GM21619 (cell line): Measurements from ENCODE around the gene APBA1.
"Not testable (repeated sequence)": the region's sequence is repeated elsewhere in the genome, so short reads cannot be mapped to it uniquely, and the experiment has no call there.

Source experiments
- ATAC-seq: cut with Tn5 transposase; IDR thresholded peaks from one replicate; pipeline ENCODE4 v1.9.1; 2021; ENCODE audit not compliant: unreplicated experiment

The APBA1 gene

DNA sequence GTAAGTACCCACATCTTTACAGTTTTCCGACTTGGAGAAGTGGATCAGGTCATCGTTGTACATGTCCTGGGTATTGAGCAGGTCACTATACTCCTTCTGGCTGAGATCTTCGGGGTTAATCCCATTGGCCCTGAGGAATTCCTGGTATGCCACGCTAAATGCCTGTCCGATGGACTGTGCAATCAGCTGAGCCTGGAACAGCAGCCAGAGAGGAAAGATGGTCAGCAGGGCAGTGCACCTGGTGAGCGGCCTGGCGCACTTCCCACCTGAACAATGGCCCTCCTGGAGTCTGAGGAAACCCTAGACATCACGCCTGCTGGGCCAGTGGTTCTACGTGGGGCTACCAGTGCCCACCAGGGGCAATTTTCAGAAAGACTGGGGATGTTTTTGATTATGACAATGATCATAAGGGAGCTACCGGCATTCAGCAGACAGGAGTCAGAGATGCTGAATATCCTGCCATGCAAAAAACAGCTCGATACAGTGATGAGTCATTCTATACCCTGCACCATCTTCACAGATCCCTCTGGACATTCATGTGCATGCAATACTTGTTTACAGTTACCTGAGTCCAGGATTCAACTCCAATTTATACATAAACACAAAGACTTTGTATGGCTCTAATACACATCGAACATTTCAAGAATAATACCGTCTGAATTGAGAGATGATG lies 219.9 kb downstream of the APBA1 start:
- no peak for ATAC-seq

DNA sequence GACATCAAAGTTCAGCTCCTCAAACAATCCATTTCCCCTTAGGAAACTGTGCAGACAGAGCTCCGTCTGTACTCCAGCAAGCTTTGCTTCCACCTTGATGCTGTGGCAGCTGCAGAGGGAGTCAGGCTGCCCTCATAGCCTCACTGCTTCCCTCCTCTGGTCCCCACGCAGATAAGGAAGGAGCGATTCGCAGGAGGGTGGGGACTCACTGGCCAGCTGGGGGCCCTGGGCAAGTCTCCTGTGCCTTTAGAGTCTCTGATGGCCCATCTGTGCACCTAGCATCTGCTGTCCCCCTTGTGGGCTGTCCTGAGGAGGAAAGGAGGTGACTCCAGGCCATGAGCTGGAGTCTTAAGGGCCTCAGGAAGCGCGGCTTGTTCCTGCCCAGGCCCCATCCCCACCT lies 225.7 kb downstream of the APBA1 start:
- no peak for ATAC-seq

DNA sequence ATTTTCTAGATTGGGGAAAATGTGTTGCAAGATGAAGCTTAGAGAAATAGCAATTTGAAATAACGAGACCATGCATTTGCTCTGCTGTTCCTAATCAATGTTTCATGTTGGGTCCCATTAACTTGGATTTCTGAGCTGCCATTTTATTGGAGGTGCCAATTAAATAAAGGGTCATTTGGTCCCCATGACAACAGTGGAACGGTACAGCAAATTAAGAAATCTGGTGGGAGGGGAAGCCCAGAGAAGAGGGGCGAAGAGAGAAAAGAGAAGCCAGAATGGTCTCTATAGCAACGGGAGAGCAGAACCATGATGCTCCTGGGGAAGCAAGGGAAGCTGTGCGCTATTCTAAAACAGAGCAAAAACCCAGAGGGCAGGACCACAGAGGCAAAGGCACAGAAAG lies 226.9 kb downstream of the APBA1 start:
- ATAC-seq, result no peak

DNA sequence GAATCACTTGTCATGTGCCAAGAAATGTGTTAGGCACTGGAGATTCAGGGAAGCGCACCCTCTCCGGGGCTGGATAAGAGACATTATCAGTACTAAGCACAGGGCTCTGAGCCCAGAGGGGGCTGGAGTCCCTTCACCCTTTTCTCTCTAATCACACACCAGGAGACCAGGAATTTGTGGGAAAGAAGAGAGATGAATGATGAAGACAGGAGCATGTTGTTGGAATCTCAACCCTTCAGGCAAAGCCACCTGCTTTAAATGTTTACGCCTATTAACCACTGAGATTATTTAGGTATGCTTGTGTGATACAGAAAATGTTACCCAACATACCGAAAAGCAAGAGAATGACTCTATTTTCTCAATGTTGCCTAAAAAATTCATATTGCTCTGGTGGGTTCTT lies 227.4 kb downstream of the APBA1 start:
- ATAC-seq, result no peak

DNA sequence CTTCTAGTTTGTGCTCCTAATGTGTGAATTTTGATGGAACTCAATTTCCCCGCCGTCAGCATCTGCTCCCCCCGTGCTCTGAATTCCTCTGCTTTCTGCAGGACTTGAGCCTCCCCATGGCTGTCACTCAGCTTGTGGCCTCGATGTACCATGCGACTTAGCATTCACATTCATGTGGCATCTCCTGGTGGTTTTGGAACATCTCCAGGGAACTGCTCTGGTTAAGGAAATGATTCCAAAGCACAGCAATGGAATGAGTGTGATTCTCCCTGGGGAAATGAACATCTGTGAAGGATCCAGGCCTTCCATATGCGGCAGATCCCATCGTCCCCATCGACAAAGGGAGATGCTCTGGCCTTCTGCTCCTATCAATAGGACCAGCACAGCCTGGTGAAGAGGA lies 228.2 kb downstream of the APBA1 start:
- no peak for ATAC-seq

DNA sequence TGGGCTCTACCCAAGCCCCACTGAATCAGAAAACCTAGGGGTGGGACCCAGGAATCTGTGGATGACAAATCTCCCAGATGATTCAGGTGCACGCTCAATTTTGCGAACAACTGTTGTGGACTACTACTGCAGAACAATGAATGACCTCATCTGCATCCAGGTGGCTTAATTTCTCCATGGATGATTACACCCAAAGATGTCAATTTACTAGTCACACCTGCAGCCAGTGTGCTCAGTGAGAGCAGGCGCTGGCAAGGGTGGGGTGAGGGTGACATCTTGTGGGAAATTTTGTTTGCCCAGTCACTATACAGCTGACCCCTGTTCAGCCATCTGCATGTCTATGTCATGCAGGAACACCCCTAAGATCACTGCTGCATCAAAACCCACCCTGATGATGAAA lies 229.0 kb downstream of the APBA1 start:
- no peak for ATAC-seq

DNA sequence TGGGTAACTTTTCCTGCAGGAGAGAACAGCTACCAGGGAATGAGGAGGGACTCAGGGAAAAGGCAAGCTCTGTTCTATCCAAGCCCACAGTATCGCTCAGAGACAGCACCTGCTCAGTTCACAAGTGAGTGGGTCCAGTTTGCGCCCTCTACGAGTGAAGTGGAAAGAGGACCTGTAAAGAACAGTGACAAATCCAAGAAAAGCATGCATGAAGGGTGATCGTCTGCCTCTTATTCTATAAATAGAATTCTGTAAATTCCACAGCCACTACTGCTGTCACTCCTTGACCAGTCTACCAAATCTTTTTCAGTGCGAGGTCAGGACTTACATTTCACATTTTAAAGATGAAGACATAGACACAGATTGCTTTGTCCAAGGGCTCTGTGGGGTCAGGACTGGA lies 229.7 kb downstream of the APBA1 start:
- ATAC-seq, result no peak

DNA sequence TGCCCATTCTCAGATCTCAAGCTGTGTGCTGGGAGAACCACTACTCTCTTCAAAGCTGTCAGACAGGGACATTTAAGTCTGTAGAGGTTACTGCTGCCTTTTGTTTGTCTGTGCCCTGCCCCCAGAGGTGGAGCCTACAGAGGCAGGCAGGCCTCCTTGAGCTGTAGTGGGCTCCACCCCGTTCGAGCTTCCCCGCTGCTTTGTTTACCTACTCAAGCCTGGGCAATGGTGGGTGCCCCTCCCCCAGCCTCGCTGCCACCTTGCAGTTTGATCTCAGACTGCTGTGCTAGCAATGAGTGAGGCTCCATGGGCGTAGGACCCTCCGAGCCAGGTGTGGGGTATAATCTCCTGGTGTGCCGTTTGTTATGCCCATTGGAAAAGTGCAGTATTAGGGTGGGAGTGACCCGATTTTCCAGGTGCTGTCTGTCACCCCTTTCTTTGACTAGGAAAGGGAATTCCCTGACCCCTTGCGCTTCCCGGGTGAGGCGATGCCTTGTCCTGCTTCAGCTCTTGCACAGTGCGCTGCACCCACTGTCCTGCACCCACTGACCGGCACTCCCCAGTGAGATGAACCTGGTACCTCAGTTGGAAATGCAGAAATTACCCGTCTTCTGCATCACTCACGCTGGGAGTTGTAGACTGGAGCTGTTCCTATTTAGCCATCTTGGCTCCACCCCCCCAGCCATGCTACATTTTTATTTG lies 231.8 kb downstream of the APBA1 start:
- not testable (repeated sequence) for ATAC-seq

DNA sequence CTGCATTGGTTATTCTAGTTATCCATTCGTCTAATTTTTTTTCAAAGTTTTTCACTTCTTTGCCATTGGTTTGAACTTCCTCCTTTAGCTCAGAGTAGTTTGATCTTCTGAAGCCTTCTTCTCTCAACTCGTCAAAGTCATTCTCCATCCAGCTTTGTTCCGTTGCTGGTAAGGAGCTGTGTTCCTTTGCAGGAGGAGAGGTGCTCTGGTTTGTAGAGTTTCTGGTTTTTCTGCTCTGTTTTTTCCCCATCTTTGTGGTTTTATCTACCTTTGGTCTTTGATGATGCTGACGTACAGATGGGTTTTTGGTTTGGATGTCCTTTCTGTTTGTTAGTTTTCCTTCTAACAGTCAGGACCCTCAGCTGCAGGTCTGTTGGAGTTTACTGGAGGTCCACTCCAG lies 232.5 kb downstream of the APBA1 start:
- not testable (repeated sequence) for ATAC-seq

DNA sequence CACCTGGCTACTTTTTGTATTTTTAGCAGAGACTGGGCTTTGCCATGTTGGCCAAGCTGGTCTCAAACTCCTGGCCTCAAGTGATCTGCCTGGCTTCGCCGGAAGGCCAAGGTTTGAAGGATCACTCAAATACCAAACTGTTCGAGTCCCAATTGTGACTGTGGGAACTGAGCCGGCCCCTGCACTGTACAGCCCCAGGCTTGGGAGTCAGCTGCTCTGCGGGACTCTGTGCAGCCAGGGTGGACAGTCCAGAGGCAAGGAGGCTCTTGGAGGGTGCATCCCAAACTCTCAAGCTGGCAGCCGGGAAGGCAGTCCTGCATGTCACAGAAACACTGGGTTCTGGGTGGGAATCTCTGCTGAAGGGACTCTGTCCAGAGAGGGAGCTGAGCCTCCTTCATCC lies 238.2 kb downstream of the APBA1 start:
- no peak for ATAC-seq

DNA sequence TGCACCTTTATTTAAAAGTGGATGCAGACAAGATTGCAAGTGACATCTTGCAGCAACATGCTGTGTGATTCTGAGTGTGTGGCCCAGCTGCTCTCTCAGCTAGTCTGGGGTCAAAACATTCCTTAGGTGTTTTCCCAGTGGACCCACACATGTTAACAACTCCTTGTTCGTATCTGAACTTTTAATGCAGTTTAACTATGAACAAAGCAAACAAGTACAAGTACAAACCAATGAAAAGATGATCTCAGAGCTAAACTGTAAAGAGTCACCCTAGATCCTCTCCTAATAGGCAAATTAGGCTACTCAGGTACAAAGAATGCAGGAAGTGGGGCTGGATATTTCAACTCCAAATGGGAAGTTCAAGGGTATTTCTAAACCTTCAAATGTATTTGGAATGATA lies 238.8 kb downstream of the APBA1 start:
- no peak for ATAC-seq

DNA sequence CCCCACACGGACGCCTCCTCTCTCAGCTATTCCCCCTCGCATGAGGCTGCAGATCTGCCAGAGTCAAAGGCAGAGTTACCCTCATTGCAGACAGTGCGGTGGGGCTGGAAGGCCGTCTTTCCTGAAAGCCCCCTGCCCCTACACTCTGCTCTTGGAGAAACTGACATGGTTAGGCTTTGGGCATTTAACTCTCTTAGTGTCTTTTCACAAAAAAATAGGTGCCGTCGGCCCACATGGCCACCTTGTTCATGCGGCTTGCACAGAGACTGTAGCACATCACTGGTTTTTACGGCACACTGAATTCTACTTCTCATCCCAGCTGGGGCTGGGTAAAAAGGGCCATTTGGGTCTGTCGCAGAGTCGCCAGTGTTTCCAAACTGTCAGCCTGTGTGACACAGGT lies 239.5 kb downstream of the APBA1 start:
- ATAC-seq, result no peak

DNA sequence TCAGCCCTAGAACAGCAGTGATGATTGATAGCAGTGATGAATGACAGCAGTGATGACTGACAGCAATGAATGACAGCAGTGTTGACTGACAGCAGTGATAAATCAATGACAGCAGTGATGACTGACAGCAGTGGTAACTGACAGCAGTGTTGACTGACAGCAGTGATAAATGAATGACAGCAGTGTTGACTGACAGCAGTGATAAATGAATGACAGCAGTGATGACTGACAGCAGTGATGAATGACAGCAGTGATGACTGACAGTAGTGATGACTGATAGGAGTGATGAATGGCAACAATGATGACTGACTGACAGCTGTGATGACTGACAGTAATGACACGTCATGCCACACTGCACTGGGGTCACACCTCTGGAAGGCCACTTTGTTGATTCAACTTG lies 240.4 kb downstream of the APBA1 start:
- no peak for ATAC-seq

DNA sequence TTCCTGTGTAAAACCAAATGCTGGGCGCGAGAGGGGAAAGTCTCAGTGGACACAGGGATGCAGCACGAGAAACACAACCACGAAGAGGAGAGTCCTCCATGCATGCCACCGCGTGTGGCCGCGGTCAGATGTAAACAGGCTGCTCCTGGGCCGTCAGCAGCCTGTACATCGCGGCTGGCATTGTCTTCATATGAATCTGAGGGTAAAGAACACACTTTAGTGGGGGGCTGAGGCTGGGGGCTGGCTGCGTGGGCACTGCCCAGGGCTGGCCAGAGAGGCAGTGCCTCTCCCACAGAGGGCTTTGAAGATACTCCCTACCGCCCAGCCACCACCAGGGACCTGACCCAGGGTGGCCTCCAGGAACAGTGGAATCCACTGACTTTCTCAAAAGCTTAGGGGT lies 241.0 kb downstream of the APBA1 start:
- no peak for ATAC-seq

DNA sequence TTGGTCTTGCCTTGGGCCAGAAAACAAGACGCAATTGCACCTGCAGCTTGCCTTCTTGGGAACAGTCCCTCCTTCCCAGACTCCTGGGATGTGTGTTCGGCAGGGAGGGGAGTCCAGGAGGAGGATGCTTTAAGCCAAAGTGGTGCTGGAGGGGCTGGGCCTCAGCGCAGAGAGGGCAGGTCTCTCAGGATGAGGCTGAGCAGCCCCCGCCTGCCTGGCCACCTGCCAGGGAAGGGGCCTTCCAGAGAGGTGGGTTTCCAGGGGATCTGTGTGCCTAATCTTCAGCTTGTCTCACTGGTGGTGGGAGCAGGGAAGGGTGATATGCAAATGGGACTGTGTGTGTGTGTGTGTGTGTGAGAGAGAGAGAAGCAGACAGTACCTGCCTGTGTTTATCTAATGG lies 242.0 kb downstream of the APBA1 start:
- ATAC-seq, result no peak

DNA sequence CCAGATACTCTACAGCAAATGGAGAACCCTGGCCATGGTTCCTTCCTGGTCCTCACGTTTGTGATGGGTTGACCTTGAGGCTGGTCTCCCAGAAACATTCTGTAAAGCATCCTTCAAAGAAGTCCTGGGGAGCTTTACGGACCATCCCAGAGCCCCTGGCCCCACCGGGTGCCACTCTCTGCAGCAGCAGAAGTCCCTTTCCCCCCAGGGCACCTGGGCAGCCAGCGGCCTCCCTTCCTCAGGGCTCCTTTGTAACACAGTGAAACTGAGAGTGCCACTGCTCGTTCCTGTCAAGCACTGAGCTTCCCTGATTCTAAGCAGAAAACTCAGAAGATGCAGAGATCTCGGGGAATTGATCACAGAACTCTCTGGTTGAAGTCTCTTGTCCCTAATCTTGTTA lies 242.9 kb downstream of the APBA1 start:
- ATAC-seq, result no peak

DNA sequence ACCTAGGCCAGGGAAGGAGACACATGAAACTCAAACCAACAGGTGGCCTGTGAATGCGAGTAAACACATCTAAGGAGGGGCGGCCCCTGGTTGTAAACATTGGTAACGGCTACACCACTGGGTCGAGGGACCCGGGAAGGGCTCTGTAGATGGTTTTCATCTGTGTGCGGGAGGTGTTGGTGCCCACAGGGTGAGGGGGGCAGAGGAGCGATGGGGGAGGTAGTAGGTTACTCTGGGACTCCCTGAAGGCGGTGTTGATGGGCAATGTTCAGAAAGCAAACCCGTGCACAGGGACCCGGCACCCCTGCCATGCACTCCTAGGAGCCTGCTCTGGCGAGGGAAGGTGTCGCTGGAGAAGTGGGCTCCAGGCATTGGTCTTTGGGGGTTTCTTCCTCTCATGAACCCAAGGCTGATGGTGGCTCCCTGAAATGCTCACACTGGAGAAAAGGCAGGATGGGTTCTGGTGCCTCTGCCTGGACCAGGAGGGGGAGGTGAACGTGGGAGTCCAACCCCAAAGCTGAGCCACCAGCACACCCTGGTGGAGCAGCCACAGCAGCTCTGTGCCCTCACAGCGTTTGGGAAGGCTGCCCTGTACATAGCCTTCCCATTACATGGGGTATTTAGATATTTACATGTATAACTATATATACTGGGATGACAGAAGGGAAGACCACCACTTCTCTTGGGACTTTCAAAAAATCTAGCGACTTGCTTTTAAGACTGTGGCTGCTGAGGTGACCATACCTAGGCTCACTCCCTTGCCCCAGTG lies 244.0 kb downstream of the APBA1 start:
- no peak for ATAC-seq

DNA sequence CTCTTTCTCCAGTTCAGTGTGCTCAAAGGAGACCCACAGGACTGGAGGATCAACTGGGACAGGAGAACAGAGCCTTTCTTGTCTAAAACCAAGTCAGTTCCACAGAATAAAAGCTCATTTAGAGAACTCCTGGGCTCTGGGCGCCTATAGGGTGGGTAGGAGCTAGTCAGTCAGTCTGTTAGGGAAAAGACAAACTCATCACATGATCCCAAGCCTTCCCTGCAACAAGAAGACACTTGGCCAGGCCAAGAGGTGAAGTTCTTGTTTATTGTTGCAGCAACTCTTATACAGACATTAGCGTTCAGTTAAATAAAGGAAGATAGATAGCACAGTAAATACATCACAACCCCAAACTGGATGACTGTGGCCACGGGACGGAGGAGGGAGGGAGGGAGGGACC lies 244.9 kb downstream of the APBA1 start:
- ATAC-seq, result no peak

DNA sequence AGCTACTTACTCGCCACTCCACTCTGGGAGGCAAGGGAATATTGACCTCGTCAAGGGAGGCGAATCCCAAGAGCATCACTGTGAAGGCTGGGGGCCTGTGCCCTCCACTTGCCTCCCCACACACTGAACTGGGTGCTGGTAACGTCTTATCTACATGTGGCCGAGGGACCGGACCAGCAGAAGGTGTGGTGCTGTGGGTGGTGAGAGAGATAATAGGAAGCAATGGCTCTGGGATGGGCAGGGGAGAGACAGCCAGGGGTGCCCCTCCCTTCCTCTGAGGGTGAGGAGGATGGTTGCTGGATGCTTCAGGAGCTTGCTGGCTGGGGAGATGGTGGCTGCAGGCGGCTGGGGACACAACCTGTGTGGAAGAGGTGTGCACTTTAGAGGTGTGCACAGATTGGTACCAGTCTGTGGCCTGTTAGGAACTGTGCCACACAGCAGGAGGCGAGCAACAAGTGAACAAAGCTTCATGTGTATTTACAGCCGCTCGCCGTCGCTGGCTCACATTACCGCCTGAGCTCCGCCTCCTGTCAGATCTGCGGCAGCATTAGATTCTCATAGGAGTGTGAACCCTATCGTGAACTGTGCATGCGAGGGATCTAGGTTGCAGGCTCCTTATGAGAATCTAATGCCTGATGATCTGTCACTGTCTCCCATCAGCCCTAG lies 246.9 kb downstream of the APBA1 start:
- ATAC-seq, result no peak

DNA sequence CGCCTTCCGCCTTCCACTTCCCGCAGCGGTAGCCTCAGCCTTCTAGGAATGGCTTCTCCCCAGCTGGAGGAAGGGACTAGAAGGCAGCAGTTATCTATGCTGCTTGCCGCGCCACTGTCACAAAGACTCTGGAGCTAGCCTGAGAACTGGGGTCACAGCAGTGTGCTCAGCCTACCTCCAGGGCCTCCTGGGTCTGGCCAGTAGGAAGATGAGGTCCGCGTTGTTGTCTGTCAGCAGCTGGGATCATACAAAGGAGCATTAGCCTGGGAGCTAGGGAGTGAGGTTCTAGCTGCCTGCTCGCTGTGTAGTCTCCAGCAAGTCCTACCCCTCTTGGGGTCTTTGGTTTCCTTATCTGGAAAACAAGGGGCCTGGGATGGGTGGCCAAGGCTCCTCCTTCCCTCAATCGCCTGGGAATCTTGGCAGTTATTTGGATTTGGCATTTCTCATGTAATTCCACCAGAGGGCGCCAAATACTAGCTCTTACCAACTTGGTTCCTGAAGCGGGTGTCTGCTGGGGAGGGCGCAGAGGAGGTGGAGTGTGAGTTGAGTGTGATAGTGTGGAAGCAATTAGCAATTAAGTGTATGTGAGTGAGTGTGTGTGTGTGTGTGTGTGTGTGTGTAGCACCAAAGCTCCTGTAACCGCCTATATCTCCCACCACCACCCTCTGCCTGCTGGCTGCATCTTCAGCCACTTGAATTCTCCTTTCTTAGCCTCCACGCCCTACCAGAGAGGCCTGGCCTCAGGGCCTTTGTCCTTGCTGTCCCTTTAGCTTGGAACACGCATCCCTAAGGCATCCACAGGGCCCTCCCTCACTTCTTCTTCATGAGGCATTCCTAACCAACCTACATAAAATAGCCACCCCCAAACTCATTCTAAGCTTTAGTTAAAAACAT lies 250.0 kb downstream of the APBA1 start:
- peak; percentile 66 for ATAC-seq
